Cortex of kidney (tissue), 1 donor: Measurements from ENCODE around the gene ZNG1A.
"Not testable (repeated sequence)": the region's sequence is repeated elsewhere in the genome, so short reads cannot be mapped to it uniquely, and the experiment has no call there.

Source experiments
- DNase-seq: peaks from one replicate; lab custom pipeline; 2025; lab: John Stamatoyannopoulos, UW

ZNG1A gene

GRCh38 chr9:178970-179383 is at the start of gene ZNG1A:
Gene ZNG1A (minus strand): TSS chr9:179056. CDS start chr9:178969, 87 bp downstream.
- not testable (repeated sequence) for DNase-seq

GRCh38 chr9:227860-228259 is 49.0 kb upstream of the ZNG1A start:
- no peak for DNase-seq

DNA sequence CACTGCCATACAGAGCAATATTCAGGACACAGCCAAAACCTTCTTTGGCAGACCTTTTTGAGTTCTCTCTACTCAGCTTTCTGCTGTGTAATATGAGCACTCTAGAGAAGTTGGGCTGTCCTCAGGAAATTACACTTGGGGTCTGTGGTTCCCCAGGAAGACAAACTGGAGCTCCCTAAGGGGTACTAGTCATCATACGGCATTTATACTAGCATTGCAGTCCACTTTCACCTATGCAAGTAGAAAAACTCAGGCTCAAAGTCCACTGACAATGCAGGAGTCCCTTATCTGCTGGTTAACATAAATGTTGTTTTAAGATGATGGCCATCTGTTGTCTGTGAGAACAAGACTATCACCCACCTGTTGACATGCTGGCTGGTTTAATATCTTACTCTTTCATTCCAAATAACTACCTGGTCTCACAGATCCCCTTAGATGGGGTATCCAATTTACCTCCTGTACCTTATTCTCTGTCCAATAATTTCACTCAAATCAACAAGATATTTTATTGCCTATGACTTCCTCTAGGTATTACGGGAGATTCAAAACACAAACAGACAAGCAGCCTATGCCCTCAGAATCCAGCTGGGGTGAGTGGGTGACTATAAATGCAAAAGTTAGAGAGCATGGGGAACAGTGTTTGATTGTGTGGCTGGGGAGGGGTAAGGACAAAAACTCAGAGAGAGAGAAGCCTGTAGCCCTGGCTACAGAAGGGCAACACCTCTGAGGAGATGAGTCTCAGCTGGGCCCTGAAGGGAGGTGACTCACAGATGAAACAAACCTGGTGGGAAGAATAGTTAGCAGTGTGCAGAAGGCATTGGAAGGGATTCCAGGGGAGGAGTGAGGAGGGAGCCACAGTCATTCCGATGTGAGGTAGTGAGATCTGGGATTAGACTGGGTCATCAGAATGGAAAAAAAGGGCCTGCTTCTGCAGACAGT is 46.0 kb upstream of the ZNG1A start:
- DNase-seq: no peak

- DNase-seq: no peak
These were observed 45.2 kb upstream of the ZNG1A start for GRCh38 chr9:224026-224425.

- no peak for DNase-seq
These were observed 44.3 kb upstream of the ZNG1A start for GRCh38 chr9:223152-223551.

DNA sequence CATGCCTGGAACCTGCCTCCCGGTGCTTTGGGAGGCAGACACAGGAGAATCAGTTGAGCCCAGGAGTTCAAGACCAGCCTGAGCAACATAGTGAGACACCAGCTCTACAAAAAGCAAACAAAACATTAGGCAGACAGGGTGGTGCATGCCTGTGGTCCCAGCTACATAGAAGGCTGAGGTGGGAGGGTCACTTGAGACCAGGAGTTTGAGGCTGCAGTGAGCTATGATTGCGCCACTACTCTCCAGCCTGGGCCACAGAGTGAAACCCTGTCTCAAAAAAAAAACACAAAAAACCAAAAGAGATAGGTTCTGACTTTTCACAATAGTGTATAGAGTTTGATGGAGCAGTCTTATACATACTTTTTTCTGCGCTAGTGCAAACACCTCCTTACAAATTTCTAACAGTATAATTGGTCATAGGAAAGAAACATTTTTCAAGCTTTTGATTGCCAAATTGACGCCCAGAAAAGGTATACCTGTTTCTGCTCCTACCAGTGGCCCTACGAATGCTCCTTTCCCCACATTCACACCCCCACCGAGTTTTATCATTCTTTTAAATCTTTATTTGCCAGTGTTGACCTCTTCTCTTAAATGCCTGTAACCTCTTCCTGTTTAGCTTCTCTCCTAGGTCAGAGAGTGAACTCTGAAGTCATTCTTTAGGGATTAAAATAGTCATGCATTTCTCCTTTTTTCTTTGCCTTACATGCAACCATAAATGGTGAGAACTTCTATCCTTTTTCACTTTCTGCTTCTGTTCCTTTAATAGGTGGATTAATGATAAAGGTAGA is 43.3 kb upstream of the ZNG1A start:
- no peak for DNase-seq

DNA sequence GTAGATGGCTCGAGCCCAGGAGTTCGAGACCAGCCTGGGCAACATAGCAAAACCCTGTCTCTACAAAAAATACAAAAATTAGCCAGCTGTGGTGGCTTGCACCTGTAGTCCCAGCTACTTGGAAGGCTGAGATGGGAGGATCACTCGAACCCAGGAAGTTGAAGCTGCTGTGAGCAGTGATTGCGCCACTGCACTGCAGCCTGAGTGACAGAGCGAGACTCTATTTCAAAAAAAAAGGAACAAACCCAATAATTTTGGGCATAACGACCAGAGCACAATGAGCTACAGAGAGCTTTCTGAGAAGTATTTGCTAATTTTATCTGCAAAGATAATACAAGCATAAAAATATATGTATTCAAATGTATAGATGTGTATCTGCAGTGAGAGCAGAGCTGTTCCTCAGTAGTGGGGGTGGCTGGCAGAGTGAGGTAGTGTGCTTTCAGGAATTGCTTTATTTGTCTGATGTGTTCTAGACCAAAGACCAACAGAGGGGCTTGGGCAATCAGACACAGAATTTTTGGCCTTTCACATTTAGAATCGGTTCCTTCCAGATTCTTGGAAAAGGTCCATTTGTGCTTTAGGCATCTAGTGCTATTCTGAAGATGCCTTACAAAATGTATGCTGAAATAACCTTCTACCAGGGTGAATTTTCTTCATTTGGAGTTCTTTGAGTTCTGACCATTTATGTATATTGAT is 41.0 kb upstream of the ZNG1A start:
- no peak for DNase-seq

GRCh38 chr9:219036-219435 is 40.2 kb upstream of the ZNG1A start:
- DNase-seq: not testable (repeated sequence)

GRCh38 chr9:217950-218349 is 39.1 kb upstream of the ZNG1A start:
- DNase-seq: no peak

DNA sequence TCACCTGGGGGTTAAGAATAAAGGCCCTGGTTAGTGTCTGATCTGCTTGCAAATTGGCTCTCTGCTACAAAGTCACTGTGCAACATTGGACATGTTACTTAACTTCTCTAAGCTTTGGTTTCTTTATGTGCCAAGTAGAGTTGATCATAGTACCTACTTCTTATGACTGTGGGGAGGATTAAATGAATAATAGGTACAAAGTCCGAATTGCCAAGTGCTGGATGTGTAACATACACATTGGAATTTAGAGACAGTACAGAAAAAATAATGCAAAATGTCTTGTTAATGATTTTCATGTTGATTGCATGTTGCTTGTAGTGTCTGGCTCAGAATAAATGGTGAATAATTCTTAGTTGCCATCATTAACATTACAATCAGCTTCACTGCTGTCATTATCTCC is 38.0 kb upstream of the ZNG1A start:
- DNase-seq: no peak

GRCh38 chr9:215631-216155 is 36.8 kb upstream of the ZNG1A start:
- DNase-seq: no peak

- no peak for DNase-seq
These were observed 36.0 kb upstream of the ZNG1A start, which contains the start of gene DOCK8 for GRCh38 chr9:214648-215493. Gene DOCK8 (plus strand): TSS chr9:214865. CDS start chr9:214977, 112 bp downstream.

DNA sequence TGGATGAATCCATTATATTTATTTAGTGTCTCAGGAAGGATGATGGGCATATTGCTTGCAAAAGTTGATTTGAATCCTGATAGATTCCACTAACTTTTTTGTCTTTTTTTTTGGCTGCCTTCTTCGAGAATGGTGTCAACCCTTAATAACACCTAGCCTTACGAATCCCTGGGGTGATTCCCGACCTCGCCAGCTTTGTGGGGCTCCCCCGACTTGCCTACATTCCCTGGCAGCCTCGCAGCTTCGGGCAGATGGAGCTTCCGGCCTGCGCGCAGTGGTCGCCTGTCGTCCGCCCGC is 35.4 kb upstream of the ZNG1A start:
- no peak for DNase-seq

DNA sequence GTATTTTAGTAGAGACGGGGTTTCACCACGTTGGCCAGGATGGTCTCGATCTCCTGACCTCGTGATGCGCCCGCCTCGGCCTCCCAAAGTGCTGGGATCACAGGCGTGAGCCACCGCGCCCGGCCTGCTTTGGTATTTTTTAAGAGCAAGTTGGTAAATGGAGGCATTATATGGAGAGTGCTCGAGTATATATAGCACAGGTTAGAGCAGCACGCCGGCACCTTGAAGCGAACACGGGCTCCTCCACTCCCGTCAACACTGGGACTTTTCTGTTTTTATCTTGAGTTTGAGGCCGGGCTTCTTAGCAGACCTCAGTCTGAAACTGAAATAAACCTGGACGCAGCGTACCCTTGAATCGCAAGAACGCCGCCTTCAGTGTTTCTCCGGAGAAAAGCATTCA is 35.0 kb upstream of the ZNG1A start:
- not testable (repeated sequence) for DNase-seq

DNA sequence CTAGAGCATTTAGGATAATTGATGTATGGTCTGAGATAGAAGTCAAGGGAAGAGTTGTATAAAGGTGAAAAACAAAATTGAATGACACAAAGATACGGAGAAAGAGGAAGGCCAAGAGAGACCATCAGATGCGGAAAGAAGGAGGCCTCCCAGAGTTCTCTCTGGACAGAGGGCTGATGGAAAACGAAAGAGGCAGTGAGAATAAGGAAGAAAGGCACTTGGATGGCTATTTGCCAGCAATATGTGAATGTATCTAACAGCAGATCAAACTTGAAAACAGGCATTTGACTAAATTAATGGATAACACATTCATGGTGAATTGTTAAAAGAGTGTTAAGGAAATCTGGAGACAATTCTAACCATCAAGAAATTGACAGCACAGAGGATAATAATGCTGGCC is 33.4 kb upstream of the ZNG1A start:
- DNase-seq: no peak

DNA sequence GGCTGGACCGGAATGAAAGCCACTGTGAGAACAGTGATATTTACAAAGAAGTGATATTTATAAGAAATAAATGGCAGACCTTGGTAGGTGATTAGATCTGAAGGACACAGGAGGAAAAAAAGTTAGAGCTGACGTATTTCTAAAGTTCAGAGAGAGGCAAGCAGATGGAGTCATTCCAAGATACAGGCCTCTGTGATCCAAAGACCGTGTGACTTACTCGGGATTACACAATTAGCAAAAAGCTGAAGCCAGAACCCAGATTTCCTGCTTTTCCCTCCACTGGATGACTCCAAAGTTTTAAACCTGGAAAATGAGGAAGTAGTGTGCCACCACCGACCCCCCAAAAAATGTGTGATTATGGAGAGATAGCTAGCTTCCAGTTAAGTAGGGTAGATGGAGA is 32.7 kb upstream of the ZNG1A start:
- DNase-seq: no peak

GRCh38 chr9:211036-211435 is 32.2 kb upstream of the ZNG1A start:
- DNase-seq: no peak

GRCh38 chr9:209143-209758 is 30.4 kb upstream of the ZNG1A start:
- no peak for DNase-seq

DNA sequence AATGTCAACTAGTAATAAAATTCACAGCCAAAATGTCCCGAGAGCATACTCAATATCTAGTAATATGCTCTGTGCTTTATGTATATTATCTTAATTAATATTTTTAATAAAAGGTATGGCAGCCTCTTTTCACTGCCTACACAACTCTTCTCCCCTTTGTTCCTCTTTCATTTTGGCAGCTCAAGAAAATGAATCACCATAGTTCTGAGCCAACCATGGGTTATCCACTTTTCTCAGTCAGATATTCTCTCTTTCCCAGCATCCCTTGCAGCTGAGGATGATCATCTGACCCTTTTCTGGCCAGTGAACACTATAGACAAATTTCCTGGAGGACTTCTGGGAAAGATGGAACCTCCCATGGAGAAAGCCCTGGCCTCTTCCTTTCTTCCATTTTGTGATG is 27.6 kb upstream of the ZNG1A start:
- no peak for DNase-seq

DNA sequence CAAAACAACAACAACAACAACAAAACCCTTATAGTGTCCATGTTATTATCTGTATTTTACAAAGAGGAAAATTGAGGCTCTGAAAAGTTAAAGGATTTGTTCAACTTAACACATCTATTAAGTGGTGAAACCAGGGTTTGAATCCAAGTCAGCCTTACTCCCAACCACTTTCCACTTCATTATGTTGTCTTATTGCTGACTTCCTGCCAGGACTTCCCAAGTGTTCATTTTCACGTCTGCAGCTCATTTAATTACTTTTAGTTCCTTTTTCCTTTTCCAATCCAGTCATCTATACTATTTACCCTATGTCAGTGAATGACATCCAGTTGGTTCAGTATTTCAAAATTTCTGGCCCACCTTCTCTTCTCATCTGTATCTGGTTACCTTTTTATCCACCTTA is 20.7 kb upstream of the ZNG1A start:
- DNase-seq: not testable (repeated sequence)
